Erythroblast (primary cell): ENCODE data around the gene TMEM203.
"Not testable (repeated sequence)": the region's sequence is repeated elsewhere in the genome, so short reads cannot be mapped to it uniquely, and the experiment has no call there.

ENCODE experiments used
- GATA1 ChIP-seq: IDR thresholded peaks from 2 replicates; pipeline ENCODE4 v1.6.1; 2011; ENCODE audit warnings: low read depth, mild to moderate bottlenecking, control low read depth, low read length, moderate library complexity
- POLR2A ChIP-seq: IDR thresholded peaks from 2 replicates; pipeline ENCODE4 v1.6.1; 2011; ENCODE audit warnings: mild to moderate bottlenecking, low read length

DNA sequence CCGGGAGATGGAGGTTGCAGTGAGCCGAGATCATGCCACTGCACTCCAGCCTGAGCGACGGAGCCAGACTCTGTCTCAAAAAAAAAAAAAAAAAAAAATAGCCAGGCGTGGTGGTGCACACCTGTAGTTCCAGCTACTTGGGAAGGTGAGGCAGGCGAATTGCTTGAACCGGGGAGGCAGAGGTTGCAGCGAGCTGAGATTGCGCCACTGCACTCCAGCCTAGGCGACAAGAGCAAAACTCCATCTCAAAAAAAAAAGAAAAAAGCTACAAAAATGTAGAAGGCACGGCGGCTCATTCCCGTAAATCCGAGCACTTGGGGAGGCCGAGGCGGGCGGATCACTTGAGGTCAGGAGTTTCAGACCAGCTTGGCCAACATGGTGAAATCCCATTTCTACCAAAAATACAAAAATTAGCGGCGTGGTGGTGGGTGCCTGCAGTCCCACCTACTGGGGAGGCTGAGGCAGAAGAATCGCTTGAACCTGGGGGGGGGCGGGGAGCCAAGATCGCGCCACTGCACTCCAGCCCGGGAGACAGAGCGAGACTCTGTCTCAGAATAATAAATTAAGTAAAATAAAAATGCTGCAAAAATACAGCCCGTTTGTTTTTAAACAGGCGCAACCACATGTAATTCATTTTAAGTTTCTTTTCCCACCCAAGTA is 34.2 kb upstream of the TMEM203 start:
- not testable (repeated sequence) for TF ChIP-seq POLR2A, GATA1
